Activated CD4-positive, CD25-positive, alpha-beta regulatory T cell (primary cell): Measurements from ENCODE around the gene CYBA.
"Not testable (repeated sequence)": the region's sequence is repeated elsewhere in the genome, so short reads cannot be mapped to it uniquely, and the experiment has no call there.

Source experiments
- DNase-seq, 4 experiments: peaks; one replicate each; lab custom pipeline; 2025; lab: John Stamatoyannopoulos, UW

Gene CYBA

GRCh38 chr16:88686062-88686438, 35.2 kb upstream of the CYBA start:
- DNase-seq: no peak

GRCh38 chr16:88685156-88686061, 34.6 kb upstream of the CYBA start:
- peak; percentile 41 to 61 (median 52) for DNase-seq

DNA sequence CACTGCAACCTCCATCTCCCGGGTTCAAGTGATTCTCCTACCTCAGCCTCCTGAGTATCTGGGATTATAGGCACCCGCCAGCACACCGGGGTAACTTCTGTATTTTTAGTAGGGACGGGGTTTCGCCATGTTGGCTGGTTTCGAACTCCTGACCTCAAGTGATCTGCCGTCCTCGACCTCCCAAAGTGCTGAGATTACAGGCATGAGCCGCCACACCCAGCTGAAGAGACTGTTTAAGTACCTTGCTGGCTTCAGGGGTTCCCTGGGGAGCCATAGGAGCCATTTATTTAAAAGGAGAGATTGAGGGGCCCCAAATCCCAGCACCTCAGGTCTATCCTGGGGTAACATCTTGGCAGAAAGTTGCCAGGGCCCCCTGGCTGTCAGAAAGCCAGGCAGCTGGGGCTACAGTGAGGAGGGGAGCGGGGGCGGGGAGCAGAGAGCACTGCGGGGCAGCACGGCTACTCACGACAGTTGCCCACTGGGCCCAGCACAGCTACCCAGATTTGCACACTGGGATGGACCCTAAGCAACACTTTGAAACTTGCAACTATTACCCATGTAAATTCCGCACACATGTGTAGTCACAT, 33.8 kb upstream of the CYBA start:
- no peak for DNase-seq

- peak in 1 of 4 experiments; percentile 45 for DNase-seq
Observed at GRCh38 chr16:88681709-88682451, 31.0 kb upstream of the CYBA start.

- peak in 1 of 4 experiments; percentile 27 for DNase-seq
Observed at GRCh38 chr16:88681084-88681680, 30.3 kb upstream of the CYBA start.

DNA sequence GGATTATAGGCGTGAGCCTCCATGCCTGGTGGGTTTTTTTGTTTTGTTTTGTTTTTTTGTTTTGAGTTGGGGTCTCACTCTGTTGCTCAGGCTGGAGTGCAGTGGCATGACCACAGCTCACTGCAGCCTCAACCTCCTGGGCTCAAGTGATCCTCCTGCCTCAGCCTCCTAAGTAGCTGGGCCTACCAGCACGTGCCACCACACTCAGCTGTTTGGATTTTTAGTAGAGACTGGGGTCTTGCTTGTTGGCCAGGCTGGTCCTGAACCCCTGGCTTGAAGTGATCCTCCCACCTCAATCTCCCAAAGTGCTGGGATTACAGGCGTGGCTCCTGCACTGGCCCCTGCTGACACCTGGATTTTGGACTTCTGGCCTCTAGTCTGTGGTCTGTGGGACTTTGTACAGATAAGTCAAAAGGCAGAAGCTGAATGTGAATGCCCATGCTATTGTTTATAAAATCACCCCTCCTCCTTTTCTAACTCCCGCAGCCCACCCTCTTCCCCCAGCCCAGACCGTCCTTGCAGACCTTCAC, 29.8 kb upstream of the CYBA start:
- no peak for DNase-seq

DNA sequence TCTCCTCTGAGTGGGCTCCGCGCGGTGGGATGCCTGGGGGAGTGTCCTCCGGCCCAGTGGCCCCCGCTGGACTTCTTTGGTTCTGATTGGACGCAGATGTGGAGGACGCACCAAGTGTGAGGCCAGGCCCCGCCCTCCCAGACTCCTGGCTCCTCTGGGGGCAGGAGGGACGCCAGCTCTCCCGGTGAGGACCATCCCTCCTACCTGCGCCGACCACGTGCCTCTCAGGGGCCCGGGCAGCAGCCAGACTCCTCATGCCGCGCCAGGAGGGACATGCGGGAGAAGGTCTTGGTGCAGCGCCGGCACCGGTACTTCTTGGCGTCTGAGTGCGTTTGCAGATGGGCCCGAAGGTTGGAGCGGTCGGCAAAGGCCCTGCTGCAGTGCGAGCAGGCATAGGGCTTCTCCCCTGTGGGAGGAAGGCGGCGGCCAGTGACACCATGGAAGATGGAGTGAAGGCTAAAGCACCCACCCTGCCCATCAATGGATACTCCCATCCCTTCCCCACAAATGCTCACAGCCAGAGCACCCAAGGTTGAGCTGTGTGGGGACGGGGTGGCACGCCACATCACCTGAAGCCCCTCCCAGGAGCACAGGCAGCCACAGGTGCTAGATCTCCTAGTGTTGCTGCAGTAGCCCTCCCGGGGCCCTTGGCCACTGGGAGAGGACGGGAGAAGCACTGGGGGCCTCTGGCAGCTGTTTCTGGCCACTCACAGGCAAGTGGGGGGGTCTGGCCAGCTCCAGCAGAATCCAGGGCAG, 27.5 kb upstream of the CYBA start:
- DNase-seq: no peak

DNA sequence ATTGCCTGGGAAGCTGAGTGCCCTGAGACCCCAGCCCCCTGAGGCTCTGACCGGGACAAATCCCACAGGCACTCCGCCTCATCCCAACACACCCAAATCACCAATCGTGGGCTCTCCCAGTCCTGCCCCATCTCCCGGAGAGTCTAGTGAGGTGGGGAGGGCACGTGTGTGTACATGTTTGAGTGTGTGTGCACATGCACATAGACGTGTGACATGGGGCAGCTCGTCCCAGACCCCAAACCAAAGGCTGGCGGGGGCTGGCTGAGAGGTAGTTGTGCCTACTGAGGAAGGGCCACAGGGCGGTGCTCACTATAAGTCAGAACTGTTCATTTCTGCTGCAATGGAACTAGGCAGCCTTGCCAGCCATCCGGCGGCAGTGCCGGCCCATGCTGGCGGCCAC, 26.9 kb upstream of the CYBA start:
- no peak for DNase-seq

DNA sequence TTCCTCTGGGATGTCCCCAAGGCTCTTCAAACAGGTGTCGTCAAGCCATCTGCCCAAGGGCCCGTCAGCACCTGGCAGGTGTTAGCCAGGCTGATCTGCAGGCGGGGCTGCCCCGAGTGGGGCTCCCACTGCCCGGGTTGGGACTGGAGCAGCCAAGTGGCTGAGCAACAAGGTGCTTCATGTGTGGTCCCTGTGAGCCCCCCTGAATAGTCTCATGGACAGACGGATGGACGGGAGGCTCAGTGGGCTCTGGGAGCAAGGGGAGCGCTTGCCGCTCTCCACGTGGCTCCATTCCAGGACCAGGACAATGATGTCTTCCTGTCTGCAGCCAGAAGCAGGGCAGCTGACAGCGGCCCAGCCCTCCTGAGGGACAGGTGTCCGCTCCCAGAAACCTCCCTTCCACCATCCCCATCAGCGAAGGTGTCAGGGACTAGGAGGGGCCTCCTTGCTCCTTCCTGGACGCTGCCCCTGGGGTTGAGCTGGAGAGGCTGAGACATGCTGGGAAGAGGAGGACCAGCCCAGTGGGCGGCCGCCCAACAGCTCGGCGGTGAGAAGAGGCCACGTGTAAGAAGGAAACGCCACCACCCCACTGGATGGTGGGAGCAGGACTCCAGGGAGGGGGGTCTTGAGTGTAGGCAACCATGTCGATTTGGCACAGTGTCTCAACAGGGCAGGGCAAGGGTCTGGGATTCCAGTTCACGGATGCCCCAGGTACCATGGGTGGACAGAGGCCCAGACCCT, 25.8 kb upstream of the CYBA start:
- DNase-seq: no peak

GRCh38 chr16:88673716-88674379, 23.0 kb upstream of the CYBA start:
- no peak for DNase-seq

- no peak for DNase-seq
Observed at GRCh38 chr16:88672776-88673175, 21.9 kb upstream of the CYBA start.

- no peak for DNase-seq
Observed at GRCh38 chr16:88671806-88672205, 21.0 kb upstream of the CYBA start.

GRCh38 chr16:88669980-88670379, 19.1 kb upstream of the CYBA start:
- DNase-seq: no peak

DNA sequence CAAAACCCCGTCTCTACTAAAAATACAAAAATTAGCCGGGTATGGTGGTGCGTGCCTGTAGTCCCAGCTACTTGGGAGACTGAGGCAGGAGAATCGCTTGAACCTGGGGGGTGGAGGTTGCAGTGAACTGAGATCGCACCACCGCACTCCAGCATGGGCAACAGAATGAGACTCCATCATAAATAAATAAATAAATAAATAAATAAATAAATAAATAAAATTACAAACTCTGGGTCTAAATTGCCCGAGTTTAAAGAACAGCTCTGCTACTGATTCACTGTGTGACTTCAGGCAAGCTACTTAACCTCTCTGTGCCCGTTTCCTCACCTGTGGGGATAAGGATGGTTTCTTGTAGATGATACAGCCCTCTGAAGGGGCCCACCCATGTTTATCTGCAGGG, 18.6 kb upstream of the CYBA start:
- DNase-seq: not testable (repeated sequence)

- no peak for DNase-seq
Observed at GRCh38 chr16:88667461-88667860, 16.6 kb upstream of the CYBA start.

- no peak for DNase-seq
Observed at GRCh38 chr16:88665570-88665969, 14.7 kb upstream of the CYBA start.

- DNase-seq: no peak
Observed at GRCh38 chr16:88665148-88665547, 14.3 kb upstream of the CYBA start.

- peak; percentile 87 to 94 (median 91) for DNase-seq
Observed at GRCh38 chr16:88662843-88663606, 12.2 kb upstream of the CYBA start, which contains the start of gene MVD. Gene MVD, minus strand, starts transcription at chr16:88663091. Its CDS starts 11 bp downstream, at chr16:88663080.

GRCh38 chr16:88662222-88662842, 11.5 kb upstream of the CYBA start:
- DNase-seq: no peak
